Spleen (tissue), 7 donors: ENCODE data around the gene DNAH14.
"Not testable (repeated sequence)": the region's sequence is repeated elsewhere in the genome, so short reads cannot be mapped to it uniquely, and the experiment has no call there.

Experiments
- CTCF ChIP-seq, 11 experiments: fragments of 200-600 bp in 7 of 11; fragments of 450-650 bp in 4 of 11; sonication (generic) in 4 of 11; IDR thresholded peaks in 8 of 11; conservative IDR thresholded peaks in 3 of 11; 1 replicate in 7 of 11; 2 replicates in 4 of 11; pipeline versions ENCODE4 v1.4.0 to v1.8.0; 2016 to 2021; ENCODE audit warnings: antibody characterized with exemption in 11 of 11, inconsistent platforms in 4 of 11, mild to moderate bottlenecking in 1 of 11
- POLR2A ChIP-seq, 3 donors: fragments of 450-650 bp; IDR thresholded peaks; one replicate each; pipeline ENCODE4 v1.5.1; 2017; ENCODE audit warnings: antibody characterized with exemption in 3 of 3, mild to moderate bottlenecking in 1 of 3
- donor health status: DM: no; HTN: no; CAD: no; lungs with moderate emphysema.
- donor health status: DM: no; HTN: no; CAD: no.
- donor health status: DM: no; HTN: no; CAD: no.

- TF ChIP-seq CTCF (IDR thresholded peaks at IDR 0.05 in 8 of 11, conservative IDR thresholded peaks at IDR 0.05 in 3 of 11); POLR2A (IDR thresholded peaks at IDR 0.05): not testable (repeated sequence)
These were observed 400.5 kb downstream of the DNAH14 start for GRCh38 chr1:225329996-225330395.
